Measurements from ENCODE around the gene SNED1.

The SNED1 gene

GRCh38 chr2:240997856-240998705 lies at the start of gene SNED1:
SNED1 (plus strand) TSS chr2:240998618; CDS start chr2:240998838, 220 bp downstream.
- no peak for DNase-seq (ENCODE audit: low read depth in 2 of 2)

GRCh38 chr2:240948905-240949790 lies 49.3 kb upstream of the SNED1 start:
- no peak for DNase-seq (ENCODE audit: low read depth in 2 of 2)

- no peak for DNase-seq (ENCODE audit: low read depth in 2 of 2)
Observed at GRCh38 chr2:240949791-240950705, 48.4 kb upstream of the SNED1 start.

GRCh38 chr2:240951045-240951594 lies 47.3 kb upstream of the SNED1 start:
- no peak for DNase-seq (ENCODE audit: low read depth in 2 of 2)

GRCh38 chr2:240952496-240953246 lies 45.7 kb upstream of the SNED1 start:
- DNase-seq (ENCODE audit: low read depth in 2 of 2), result no peak

- DNase-seq (ENCODE audit: low read depth in 2 of 2), result no peak
Observed at GRCh38 chr2:240953426-240954410, 44.7 kb upstream of the SNED1 start.

- DNase-seq (ENCODE audit: low read depth in 2 of 2), result no peak
Observed at GRCh38 chr2:240954436-240955305, 43.7 kb upstream of the SNED1 start.

GRCh38 chr2:240955306-240956170 lies 42.9 kb upstream of the SNED1 start:
- DNase-seq (ENCODE audit: low read depth in 2 of 2), result no peak

- no peak for DNase-seq (ENCODE audit: low read depth in 2 of 2)
Observed at GRCh38 chr2:240956171-240956934, 42.1 kb upstream of the SNED1 start.

- no peak for DNase-seq (ENCODE audit: low read depth in 2 of 2)
Observed at GRCh38 chr2:240956935-240957655, 41.3 kb upstream of the SNED1 start.

- DNase-seq (ENCODE audit: low read depth in 2 of 2), result no peak
Observed at GRCh38 chr2:240957656-240958365, 40.6 kb upstream of the SNED1 start.

- DNase-seq (ENCODE audit: low read depth in 2 of 2), result no peak
Observed at GRCh38 chr2:240958366-240959213, 39.8 kb upstream of the SNED1 start.

GRCh38 chr2:240959214-240959940 lies 39.0 kb upstream of the SNED1 start:
- no peak for DNase-seq (ENCODE audit: low read depth in 2 of 2)

- no peak for DNase-seq (ENCODE audit: low read depth in 2 of 2)
Observed at GRCh38 chr2:240959941-240960308, 38.5 kb upstream of the SNED1 start.
